ENCODE results near the gene SFRP2. TPM values are rescaled to one million over a fixed set of nuclear protein-coding genes. Genes with fewer than 3 reads are reported as not detected.

The SFRP2 gene
- total and polyA plus RNA-seq, 12 donors: 0.57 to 23.2 (median 2.5) TPM

DNA sequence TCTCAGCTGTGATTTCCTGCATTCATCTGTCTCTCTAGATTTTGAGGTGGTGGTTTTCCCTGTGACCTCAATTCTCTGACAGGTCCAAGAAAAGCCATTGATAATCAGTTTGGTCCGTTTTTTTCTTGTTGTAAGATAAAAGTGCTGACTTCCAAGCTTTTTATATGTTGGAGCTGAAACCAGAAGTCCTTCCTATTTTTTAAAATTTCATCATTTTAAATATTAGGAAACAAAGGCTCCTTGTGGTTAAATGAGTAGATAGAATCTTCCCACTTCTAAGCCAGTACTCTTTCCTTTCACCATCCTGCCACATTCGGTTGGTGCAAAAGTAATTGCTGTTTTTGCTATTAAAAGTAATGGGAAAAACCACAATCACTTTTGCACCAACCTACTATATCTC, 47.3 kb downstream of the SFRP2 start:
- Histone ChIP-seq H3K4me1 (replicated peaks in 1 of 2) (peaks cover 0 to under 1% of the 10 kb centered on the region in 2 donors), H3K27me3 (no peaks in the 10 kb centered on the region), H3K27ac (no peak overlapping the region), H3K9me3 (replicated peaks in 1 of 3) (no peaks in the 10 kb centered on the region), H3K4me3 (no peak overlapping the region), H3K36me3 (replicated peaks in 1 of 2) (no peaks in the 10 kb centered on the region)
- DNase-seq: no peak
- 49 to 68% (median 54%) methylated on average over 2 of the region's 2 CpGs for WGBS, 4 donors
- TF ChIP-seq CTCF (IDR thresholded peaks at IDR 0.05): no peak
- no peak for TF ChIP-seq POLR2A (IDR thresholded peaks at IDR 0.05)
- intact Hi-C loops (cut with DNase I): no loop called here

DNA sequence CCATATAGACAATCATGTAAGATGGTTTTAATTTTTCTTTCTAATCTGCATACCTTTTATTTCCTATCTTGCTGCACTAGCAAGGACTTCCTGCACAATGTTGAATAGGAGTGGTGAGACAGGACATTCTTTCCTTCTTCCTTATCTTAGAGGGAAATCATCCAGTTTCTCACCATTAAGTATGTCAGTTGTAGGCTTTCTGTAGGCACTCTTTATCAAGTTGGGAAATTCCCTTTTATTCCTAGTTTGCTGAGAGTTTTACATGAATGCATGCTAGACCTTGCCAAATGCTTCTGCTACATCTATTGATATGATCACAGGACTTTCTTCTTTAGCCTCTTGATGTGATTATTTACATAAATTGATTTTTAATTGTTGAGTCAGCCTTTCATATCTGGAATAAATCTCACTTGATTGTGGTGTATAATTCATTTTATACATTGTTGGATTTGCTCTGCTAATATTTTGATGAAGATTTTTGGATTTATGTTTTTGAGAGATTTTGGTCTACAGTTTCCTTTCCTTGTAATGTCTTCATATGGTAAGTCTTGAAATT, 52.9 kb downstream of the SFRP2 start:
- H3K27me3 ChIP-seq: no peaks in the 10 kb centered on the region
- no peaks in the 10 kb centered on the region for H3K4me1 ChIP-seq (replicated peaks in 1 of 2)
- H3K4me3 ChIP-seq: no peak overlapping the region
- DNase-seq: no peak
- no peaks in the 10 kb centered on the region for H3K9me3 ChIP-seq (replicated peaks in 1 of 3)
- TF ChIP-seq CTCF (IDR thresholded peaks at IDR 0.05): no peak
- TF ChIP-seq POLR2A (IDR thresholded peaks at IDR 0.05): no peak
- H3K27ac ChIP-seq: no peak overlapping the region
- intact Hi-C loops (cut with DNase I): no loop called here
- no peaks in the 10 kb centered on the region for H3K36me3 ChIP-seq (replicated peaks in 1 of 2)

GRCh38 chr4:153733751-153734448, 55.0 kb downstream of the SFRP2 start:
- H3K27me3 ChIP-seq: no peaks in the 10 kb centered on the region
- WGBS, 4 donors: 63 to 77% (median 72%) methylated on average over 4 of the region's 4 CpGs
- no peak overlapping the region for H3K27ac ChIP-seq
- H3K4me1 ChIP-seq (replicated peaks in 1 of 2): no peaks in the 10 kb centered on the region
- no peak for DNase-seq
- no peaks in the 10 kb centered on the region for H3K36me3 ChIP-seq (replicated peaks in 1 of 2)
- no peak overlapping the region for H3K4me3 ChIP-seq
- no peak for TF ChIP-seq CTCF (IDR thresholded peaks at IDR 0.05)
- TF ChIP-seq POLR2A (IDR thresholded peaks at IDR 0.05): no peak
- H3K9me3 ChIP-seq (replicated peaks in 1 of 3): no peaks in the 10 kb centered on the region
- intact Hi-C loops (cut with DNase I): no loop called here

- no peak overlapping the region for H3K4me3 ChIP-seq
- WGBS, 4 donors: 21 to 34% (median 23%) methylated on average over 3 of the region's 3 CpGs
- TF ChIP-seq POLR2A (IDR thresholded peaks at IDR 0.05): no peak
- TF ChIP-seq CTCF (IDR thresholded peaks at IDR 0.05): no peak
Measured at GRCh38 chr4:153731239-153731638, 57.6 kb downstream of the SFRP2 start.

More at GRCh38 chr4:153731239-153731638, 57.6 kb downstream of the SFRP2 start:
- Histone ChIP-seq H3K27me3 (no peaks in the 10 kb centered on the region), H3K4me1 (replicated peaks in 1 of 2) (no peaks in the 10 kb centered on the region), H3K36me3 (replicated peaks in 1 of 2) (no peaks in the 10 kb centered on the region), H3K9me3 (replicated peaks in 1 of 3) (no peaks in the 10 kb centered on the region), H3K27ac (no peak overlapping the region)
- no peak for DNase-seq
- intact Hi-C loops (cut with DNase I): no loop called here

Other genes with a start within 250 kb of the SFRP2 start
- gene TLR2, start 104.8 kb downstream of the SFRP2 start, total RNA-seq: 10 to 100 TPM in 7 of 9 donors, 1 to 10 TPM in 2; 2.8 to 57.2 (median 28.8) TPM
- gene TLR2, start 104.8 kb downstream of the SFRP2 start, polyA plus RNA-seq: 10 to 100 TPM in 1 of 3 donors, 1 to 10 TPM in 2; 8.7 to 12.5 (median 9.7) TPM
- gene RNF175, start 29.1 kb downstream of the SFRP2 start, total RNA-seq: 1 to 10 TPM in 3 of 9 donors, under 1 TPM in 2, not detected in 4; 0.18 to 6.3 (median 1.2) TPM
- 1 to 10 TPM in 2 of 3 donors, under 1 TPM in 1; 0.55 to 3.1 (median 1.0) TPM for gene RNF175, start 29.1 kb downstream of the SFRP2 start, polyA plus RNA-seq

All from adrenal gland (tissue), 12 donors.